GM23248 (cell line): ENCODE results near the gene MRPL32. TPM values are rescaled to one million over a fixed set of nuclear protein-coding genes. Genes with fewer than 3 reads are reported as not detected.
A peak's percentile ranks its signal among the peaks of the same experiment; 100 is the strongest.

Experiments used
- DNase-seq: peaks from one replicate; pipeline ENCODE4 v3.0.0-alpha.2; 2015
- H2AFZ ChIP-seq: fragments of 200-600 bp; sonication (generic); 2 replicates; pipeline ENCODE4 v1.6.1; 2016; ENCODE audit warnings: antibody characterized with exemption
- H3F3A ChIP-seq: fragments of 200-600 bp; sonication (generic); 2 replicates; pipeline ENCODE4 v1.6.1; 2016; ENCODE audit warnings: mild to moderate bottlenecking, antibody characterized with exemption, mixed run types; ENCODE audit not compliant: insufficient read depth
- H3K27ac ChIP-seq: fragments of 200-600 bp; sonication (generic); 2 replicates; pipeline ENCODE4 v1.5.1; 2016; ENCODE audit warnings: mild to moderate bottlenecking
- H3K27me3 ChIP-seq: fragments of 200-600 bp; sonication (generic); replicated peaks from 2 replicates; pipeline ENCODE4 v1.6.1; 2016; ENCODE audit warnings: mild to moderate bottlenecking; ENCODE audit not compliant: insufficient read depth
- H3K36me3 ChIP-seq: fragments of 200-600 bp; sonication (generic); 2 replicates; pipeline ENCODE4 v1.6.1; 2016; ENCODE audit warnings: low read depth, mild to moderate bottlenecking
- H3K4me1 ChIP-seq: fragments of 200-600 bp; sonication (generic); 2 replicates; pipeline ENCODE4 v1.6.1; 2016; ENCODE audit warnings: mild to moderate bottlenecking; ENCODE audit not compliant: insufficient read depth
- H3K4me2 ChIP-seq: fragments of 200-600 bp; sonication (generic); one replicate; pipeline ENCODE4 v1.6.1; 2016; ENCODE audit warnings: mild to moderate bottlenecking; ENCODE audit not compliant: unreplicated experiment
- H3K4me3 ChIP-seq: fragments of 200-600 bp; sonication (generic); 2 replicates; pipeline ENCODE4 v1.5.1; 2016; ENCODE audit warnings: mild to moderate bottlenecking
- H3K79me2 ChIP-seq: fragments of 200-600 bp; sonication (generic); 2 replicates; pipeline ENCODE4 v1.6.1; 2016; ENCODE audit warnings: mild to moderate bottlenecking; ENCODE audit not compliant: insufficient read depth
- H3K9ac ChIP-seq: fragments of 200-600 bp; sonication (generic); 2 replicates; pipeline ENCODE4 v1.6.1; 2016; ENCODE audit warnings: mild to moderate bottlenecking
- H3K9me2 ChIP-seq: fragments of 200-600 bp; sonication (generic); 2 replicates; pipeline ENCODE4 v1.6.1; 2016; ENCODE audit warnings: mixed run types, mild to moderate bottlenecking, moderate library complexity; ENCODE audit not compliant: insufficient read depth
- H3K9me3 ChIP-seq: fragments of 200-600 bp; sonication (generic); one replicate; pipeline ENCODE4 v1.6.1; 2017; ENCODE audit warnings: low read depth
- H4K20me1 ChIP-seq: fragments of 200-600 bp; sonication (generic); 2 replicates; pipeline ENCODE4 v1.6.0; 2016; ENCODE audit not compliant: insufficient read depth
- EZH2 ChIP-seq: fragments of 200-600 bp; sonication (generic); IDR thresholded peaks from 2 replicates; pipeline ENCODE4 v1.6.1; 2018; ENCODE audit warnings: antibody characterized with exemption, mild to moderate bottlenecking; ENCODE audit not compliant: insufficient read depth, poor library complexity, severe bottlenecking
- EZH2phosphoT487 ChIP-seq: fragments of 200-600 bp; sonication (generic); IDR thresholded peaks from 2 replicates; pipeline ENCODE4 v1.6.1; 2018; ENCODE audit warnings: antibody characterized with exemption, moderate library complexity, mild to moderate bottlenecking, low read depth; ENCODE audit not compliant: insufficient read depth
- WGBS, 2 experiments: methylation state at CpG; one replicate each; pipeline ENCODE4 v1.1.6; 2015 to 2017; ENCODE audit warnings: low lambda C conversion rate in 2 of 2, low coverage in 1 of 2; ENCODE audit errors: missing lambda C conversion rate in 2 of 2; 5-methylcytosine and 5-hydroxymethylcytosine counted together
- in situ Hi-C: fragments of 300-500 bp; cut with MboI; formaldehyde crosslinking; loops from 2 replicates; pipeline ENCODE4 v1.15.0; 2020
- polyA plus RNA-seq: library from polyadenylated mRNA; unstranded; fragments of >200 nt; fragmentation: Nextera tagmentation; extraction: Ambion mirVana; gene quantifications from 2 replicates; pipeline ENCODE4 v1.2.1, GENCODE V29; 2016
- total RNA-seq: library from RNA; depleted of rRNA; stranded (reverse); fragments of >200 nt; shearing (Covaris generic); gene quantifications from 2 replicates; pipeline ENCODE4 v1.2.3, GENCODE V29; 2014

The MRPL32 gene
- total and polyA plus RNA-seq, 2 experiments from 2014 or later, result 45.3 to 76.3 TPM

DNA sequence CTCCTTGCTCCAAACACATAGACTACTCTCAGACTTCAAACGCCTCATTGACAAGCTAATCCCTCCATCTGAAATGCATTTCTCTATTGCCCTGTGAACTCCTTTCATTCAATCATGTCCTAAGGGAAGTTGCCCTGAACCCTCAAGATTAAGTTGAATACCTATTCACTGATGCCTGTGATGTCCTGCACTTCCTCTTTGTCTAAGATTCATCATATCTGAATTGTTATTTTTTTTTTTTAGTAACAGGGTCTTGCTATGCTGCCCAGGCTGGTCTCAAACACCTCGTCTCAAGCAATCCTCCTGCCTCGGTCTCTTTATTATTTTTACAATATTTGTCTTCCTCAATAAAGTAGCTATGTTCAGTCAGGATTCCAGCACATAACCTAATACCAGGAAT is 3.4 kb upstream of the MRPL32 start:
- peaks cover 11% of the 10 kb centered on the region; the same call in 1 of the 2 replicates for H3F3A ChIP-seq
- WGBS, 2 experiments, result 61 to 68% methylated on average over 3 of the region's 3 CpGs
- H3K36me3 ChIP-seq, result peaks cover 28% of the 10 kb centered on the region
- 0 out of 2 replicates have a peak, but pooled peaks cover 6% of the 10 kb centered on the region for H4K20me1 ChIP-seq
- H3K4me3 ChIP-seq, result no peak overlapping the region
- no peak for DNase-seq
- peaks cover 81% of the 10 kb centered on the region for H3K79me2 ChIP-seq
- no peak overlapping the region for H3K4me2 ChIP-seq
- no peaks in the 10 kb centered on the region for H3K9me2 ChIP-seq
- in situ Hi-C loops, result no loop called here
- no peak overlapping the region for H3K27ac ChIP-seq
- H3K9me3 ChIP-seq, result no peaks in the 10 kb centered on the region
- H3K27me3 ChIP-seq, result no peaks in the 10 kb centered on the region
- peaks cover 25% of the 10 kb centered on the region for H3K4me1 ChIP-seq
- TF ChIP-seq EZH2phosphoT487, result no peak
- no peak overlapping the region for H3K9ac ChIP-seq
- no peak overlapping the region for H2AFZ ChIP-seq

DNA sequence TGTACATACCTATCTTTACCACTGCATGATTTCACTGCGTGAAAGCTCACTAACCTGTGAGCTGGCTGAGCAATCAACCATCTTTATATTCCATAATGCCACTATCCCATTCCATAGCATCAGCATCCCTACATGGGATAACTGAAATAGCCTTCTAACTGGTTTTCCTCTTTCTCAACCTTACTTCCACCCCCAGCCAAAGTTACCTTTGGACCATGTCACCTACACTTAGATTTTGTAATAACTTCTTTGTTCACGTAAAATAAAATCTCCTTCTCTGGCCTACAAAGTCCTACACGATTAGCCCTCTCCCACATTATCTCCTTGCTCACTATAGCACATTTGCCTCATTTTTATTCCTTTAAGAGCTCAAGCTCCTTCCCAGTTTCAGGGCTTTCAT is 2.7 kb upstream of the MRPL32 start:
- no peak overlapping the region for H2AFZ ChIP-seq
- H3K4me2 ChIP-seq, result peak overlapping the region; percentile 97
- no peaks in the 10 kb centered on the region for H3K9me2 ChIP-seq
- H3K9me3 ChIP-seq, result no peaks in the 10 kb centered on the region
- peaks cover 88% of the 10 kb centered on the region for H3K79me2 ChIP-seq
- peaks cover 6% of the 10 kb centered on the region; the same call in 1 of the 2 replicates for H4K20me1 ChIP-seq
- no peak overlapping the region for H3K9ac ChIP-seq
- no peak for DNase-seq
- H3F3A ChIP-seq, result peaks cover 11% of the 10 kb centered on the region; the same call in 1 of the 2 replicates
- in situ Hi-C loops, result no loop called here
- no peak overlapping the region for H3K27ac ChIP-seq
- peaks cover 26% of the 10 kb centered on the region for H3K36me3 ChIP-seq
- H3K4me1 ChIP-seq, result peaks cover 31% of the 10 kb centered on the region
- H3K27me3 ChIP-seq, result no peaks in the 10 kb centered on the region
- no peak for TF ChIP-seq EZH2
- TF ChIP-seq EZH2phosphoT487, result no peak
- 81 to 85% methylated on average over 3 of the region's 3 CpGs for WGBS, 2 experiments
- peak overlapping the region; percentile 98; the same call in 1 of the 2 replicates for H3K4me3 ChIP-seq

DNA sequence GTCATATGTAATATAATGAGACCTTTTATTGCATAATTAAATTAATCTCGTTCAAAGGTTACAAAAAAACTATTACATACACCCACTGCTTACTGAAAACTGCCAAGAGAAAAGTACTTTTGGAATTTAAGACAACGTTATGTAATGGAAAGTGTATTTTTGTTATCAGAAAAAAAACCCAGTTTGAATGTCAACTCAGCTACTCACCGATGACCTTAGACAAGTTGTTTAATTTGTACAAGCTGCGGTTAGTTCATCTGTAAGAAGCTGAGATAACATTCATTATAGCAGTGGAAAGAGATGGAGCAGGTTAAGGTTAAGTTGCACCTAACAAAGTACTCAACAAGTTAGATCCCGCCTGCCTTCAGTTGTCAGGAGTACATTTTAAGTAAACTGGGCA is 1.3 kb upstream of the MRPL32 start:
- Histone ChIP-seq H2AFZ (peak overlapping the region; percentile 97), H3K79me2 (peaks cover 98% of the 10 kb centered on the region), H3K27ac (peak overlapping the region; percentile 69), H3K4me2 (peak overlapping the region; percentile 97), H4K20me1 (peaks cover 6% of the 10 kb centered on the region; the same call in 1 of the 2 replicates), H3K36me3 (peaks cover 25% of the 10 kb centered on the region), H3K4me1 (peaks cover 34% of the 10 kb centered on the region), H3K9me3 (no peaks in the 10 kb centered on the region), H3K27me3 (no peaks in the 10 kb centered on the region), H3K9ac (peak overlapping the region; percentile 95), H3F3A (peaks cover 11% of the 10 kb centered on the region; the same call in 1 of the 2 replicates), H3K4me3 (peak overlapping the region; percentile 98), H3K9me2 (no peaks in the 10 kb centered on the region)
- in situ Hi-C loops, result loop anchor here (10.0 kb wide), 2 partner anchors 524 to 784 kb away; no protein-coding TSS in a partner anchor
- TF ChIP-seq EZH2, result no peak
- 3 to 6% methylated on average over 5 of the region's 5 CpGs for WGBS, 2 experiments
- DNase-seq, result peak; percentile 46

- peaks cover 92% of the 10 kb centered on the region for H3K79me2 ChIP-seq
- DNase-seq, result peak; percentile 51
- in situ Hi-C loops, result loop anchor here (10.0 kb wide), 2 partner anchors 523 to 783 kb away; no protein-coding TSS in a partner anchor
- no peaks in the 10 kb centered on the region for H3K9me3 ChIP-seq
- WGBS, 2 experiments, result 0 to 2% methylated on average over 12 of the region's 12 CpGs
- peak overlapping the region; percentile 69 for H3K27ac ChIP-seq
- peak overlapping the region; percentile 97 for H2AFZ ChIP-seq
- H3K9ac ChIP-seq, result peak overlapping the region; percentile 95
- no peaks in the 10 kb centered on the region for H3K9me2 ChIP-seq
- peak overlapping the region; percentile 98 for H3K4me3 ChIP-seq
- peaks cover 11% of the 10 kb centered on the region; the same call in 1 of the 2 replicates for H3F3A ChIP-seq
- TF ChIP-seq EZH2 (no peak), EZH2phosphoT487 (no peak)
- H3K36me3 ChIP-seq, result peaks cover 23% of the 10 kb centered on the region
- H4K20me1 ChIP-seq, result peaks cover 6% of the 10 kb centered on the region; the same call in 1 of the 2 replicates
- H3K27me3 ChIP-seq, result no peaks in the 10 kb centered on the region
- peak overlapping the region; percentile 97 for H3K4me2 ChIP-seq
- peaks cover 34% of the 10 kb centered on the region for H3K4me1 ChIP-seq
Measured at GRCh38 chr7:42931447-42931833, 736 bp upstream of the MRPL32 start.
